Endothelial cell of umbilical vein (primary cell): ENCODE measurements around the gene MACO1. TPM values are rescaled to one million over a fixed set of nuclear protein-coding genes. Genes with fewer than 3 reads are reported as not detected.

Experiments used
- BruUV-seq: library from RNA; stranded (reverse); fragments of 400-500 nt; replicated peaks from 2 replicates; lab custom pipeline; 2021; lab: Mats Ljungman, UMichigan
- CTCF ChIA-PET: fragments of 300-600, 350-600 bp; sonication (Branson Sonifier 250); formaldehyde crosslinking; loops from one replicate; lab custom pipeline; 2021; ENCODE audit warnings: antibody characterized with exemption, inconsistent platforms; lab: Charles Lee
- POLR2A ChIA-PET: fragments of 300-600, 350-600 bp; sonication (Branson Sonifier 250); formaldehyde crosslinking; loops from one replicate; lab custom pipeline; 2021; ENCODE audit warnings: antibody characterized with exemption, inconsistent platforms; lab: Charles Lee
- DNase-seq: peaks from one replicate; pipeline ENCODE4 v3.0.0-alpha.2; 2011; ENCODE audit warnings: low read depth, low spot score
- FAIRE-seq: peaks from 2 replicates; lab custom pipeline; 2011; peaks lifted over from hg19 to GRCh38; lab: Jason Lieb, UNC
- H2AFZ ChIP-seq: 2 replicates; pipeline ENCODE4 v1.6.0; 2012; ENCODE audit warnings: low read depth, low read length, control low read depth, inconsistent platforms
- H3K27ac ChIP-seq: 2 replicates; pipeline ENCODE4 v1.5.1; 2011; ENCODE audit warnings: low read depth, mild to moderate bottlenecking, control low read depth, low read length, moderate library complexity; ENCODE audit not compliant: insufficient read depth
- H3K27me3 ChIP-seq, 2 experiments: 2 replicates each; pipeline versions ENCODE4 v1.6.0 to v1.6.1; 2011; ENCODE audit warnings: low read length in 2 of 2, mixed read lengths in 1 of 2; ENCODE audit not compliant: control insufficient read depth in 2 of 2, insufficient read depth in 2 of 2
- H3K36me3 ChIP-seq, 2 experiments: 2 replicates in 1 of 2; 3 replicates in 1 of 2; pipeline ENCODE4 v1.5.1; 2011; ENCODE audit warnings: low read length in 2 of 2, mild to moderate bottlenecking in 1 of 2, moderate library complexity in 1 of 2; ENCODE audit not compliant: control insufficient read depth in 2 of 2, insufficient read depth in 2 of 2; ENCODE audit errors: extremely low read depth in 1 of 2
- H3K4me1 ChIP-seq: 3 replicates; pipeline ENCODE4 v1.5.1; 2011; ENCODE audit warnings: mild to moderate bottlenecking, low read length; ENCODE audit not compliant: control insufficient read depth, insufficient read depth; ENCODE audit errors: extremely low read depth
- H3K4me2 ChIP-seq: 2 replicates; pipeline ENCODE4 v1.6.1; 2011; ENCODE audit warnings: low read length, control low read depth, mixed read lengths; ENCODE audit not compliant: insufficient read depth
- H3K4me3 ChIP-seq, 3 experiments: fragments of 200-600 bp in 1 of 3; sonication (generic), shearing (Covaris generic) in 1 of 3; replicated peaks in 1 of 3; 2 replicates each; pipeline ENCODE4 v1.5.1; 2011 to 2016; ENCODE audit warnings: control low read depth in 3 of 3, low read length in 3 of 3, mild to moderate bottlenecking in 2 of 3, inconsistent platforms in 1 of 3, low read depth in 1 of 3, moderate library complexity in 1 of 3; ENCODE audit not compliant: insufficient read depth in 1 of 3
- H3K79me2 ChIP-seq: 2 replicates; pipeline ENCODE4 v1.6.0; 2012; ENCODE audit warnings: low read length, inconsistent platforms; ENCODE audit not compliant: control insufficient read depth, insufficient read depth
- H3K9ac ChIP-seq: replicated peaks from 2 replicates; pipeline ENCODE3; 2011; ENCODE audit warnings: low read length, control low read depth; ENCODE audit not compliant: insufficient read depth; ENCODE audit errors: extremely low read depth
- H3K9me1 ChIP-seq: replicated peaks from 3 replicates; pipeline ENCODE4 v1.6.0; 2011; ENCODE audit warnings: mild to moderate bottlenecking, low read length; ENCODE audit not compliant: control insufficient read depth, insufficient read depth; ENCODE audit errors: extremely low read depth
- H3K9me3 ChIP-seq: replicated peaks from 2 replicates; pipeline ENCODE4 v1.5.1; 2012; ENCODE audit warnings: low read length, inconsistent platforms; ENCODE audit not compliant: control insufficient read depth, insufficient read depth
- H4K20me1 ChIP-seq: replicated peaks from 2 replicates; pipeline ENCODE3; 2011; ENCODE audit warnings: mild to moderate bottlenecking, low read length; ENCODE audit not compliant: control insufficient read depth, insufficient read depth; ENCODE audit errors: extremely low read depth
- CTCF ChIP-seq, 2 donors: IDR thresholded peaks; 1 replicate in 1 of 2; 2 replicates in 1 of 2; pipeline ENCODE4 v1.5.1; 2011; ENCODE audit warnings: low read length in 2 of 2, mild to moderate bottlenecking in 2 of 2, moderate library complexity in 2 of 2, control low read depth in 1 of 2, inconsistent platforms in 1 of 2, low read depth in 1 of 2; ENCODE audit not compliant: insufficient read depth in 1 of 2; ENCODE audit errors: extremely low read depth in 1 of 2
- EZH2 ChIP-seq: IDR thresholded peaks from 2 replicates; pipeline ENCODE4 v1.6.1; 2012; ENCODE audit warnings: borderline replicate concordance, low read depth, mild to moderate bottlenecking, moderate library complexity, low read length, inconsistent platforms; ENCODE audit not compliant: severe bottlenecking
- FOS ChIP-seq: IDR thresholded peaks from 2 replicates; pipeline ENCODE4 v1.6.1; 2011; ENCODE audit warnings: mild to moderate bottlenecking, low read length, moderate library complexity, borderline replicate concordance; ENCODE audit not compliant: insufficient read depth
- GATA2 ChIP-seq: IDR thresholded peaks from 2 replicates; pipeline ENCODE4 v1.7.0; 2011; ENCODE audit warnings: low read depth, mild to moderate bottlenecking, moderate library complexity, mixed read lengths, low read length; ENCODE audit not compliant: insufficient read length, insufficient read depth
- JUN ChIP-seq: IDR thresholded peaks from 2 replicates; pipeline ENCODE4 v1.6.1; 2011; ENCODE audit warnings: borderline replicate concordance, low read depth; ENCODE audit not compliant: insufficient read length, insufficient read depth
- MAX ChIP-seq: IDR thresholded peaks from 2 replicates; pipeline ENCODE4 v1.6.1; 2011; ENCODE audit not compliant: insufficient read depth, insufficient read length
- MYC ChIP-seq: IDR thresholded peaks from one replicate; pipeline ENCODE4 v1.6.1; 2011; ENCODE audit warnings: mild to moderate bottlenecking, low read depth, low read length
- POLR2A ChIP-seq: IDR thresholded peaks from 2 replicates; pipeline ENCODE4 v1.6.1; 2012; ENCODE audit warnings: low read depth, mild to moderate bottlenecking, control low read depth, low read length
- POLR2AphosphoS5 ChIP-seq: IDR thresholded peaks from 2 replicates; pipeline ENCODE4 v1.6.1; 2012; ENCODE audit warnings: low read depth, mild to moderate bottlenecking, control low read depth, low read length, moderate library complexity; ENCODE audit not compliant: insufficient read depth
- dilution Hi-C: fragments of 300-500 bp; cut with MboI; formaldehyde crosslinking; loops from one replicate; pipeline ENCODE4 v1.15.0; 2019; ENCODE audit warnings: low sequenced_read_pairs; ENCODE audit not compliant: extremely low pct_ligation_motif_present
- intact Hi-C: fragments of 100-400 bp; cut with micrococcal nuclease; formaldehyde crosslinking; loops from one replicate; pipeline ENCODE4 v1.10.0; 2022
- polyA plus RNA-seq, 4 experiments: library from polyadenylated mRNA; depleted of rRNA in 3 of 4; stranded (reverse) in 3 of 4; unstranded in 1 of 4; fragments of >200 nt; gene quantifications; 2 replicates each; pipeline versions ENCODE4 v1.2.1 to v1.2.3, GENCODE V29; 2011 to 2012; ENCODE audit warnings: missing spikeins in 1 of 4
- total RNA-seq: library from RNA; stranded (reverse); gene quantifications from 2 replicates; pipeline ENCODE4 v1.2.3, GENCODE V29; 2021

MACO1 gene
- total and polyA plus RNA-seq, 2 donors (not counting 3 experiments of a cell fraction or from before 2014, with no cell fraction given), result 7.7 to 24.4 TPM

- no peaks in the 10 kb centered on the region for H3K9me1 ChIP-seq
- peaks cover 30% of the 10 kb centered on the region for H3K79me2 ChIP-seq
- no peak overlapping the region for H3K4me2 ChIP-seq
- TF ChIP-seq CTCF (IDR thresholded peaks at IDR 0.05; ENCODE audit: extremely low read depth in 1 of 2, insufficient read depth in 1 of 2, low read depth in 1 of 2, low read length in 2 of 2), result no peak
- TF ChIP-seq POLR2AphosphoS5, result no peak
- TF ChIP-seq JUN, result no peak
- no peak for TF ChIP-seq EZH2
- TF ChIP-seq FOS, result no peak
- no peak for TF ChIP-seq MAX
- TF ChIP-seq MYC, result no peak
- TF ChIP-seq POLR2A, result no peak
- no peak for TF ChIP-seq GATA2
- H3K4me3 ChIP-seq, result no peak overlapping the region
- dilution Hi-C loops, result no loop called here
- no peaks in the 10 kb centered on the region for H4K20me1 ChIP-seq
- H3K27me3 ChIP-seq, result no peaks in the 10 kb centered on the region
- no peaks in the 10 kb centered on the region for H3K36me3 ChIP-seq
- ChIA-PET CTCF (interaction anchor here (1.0 kb wide), 2 partner anchors 17 to 105 kb away, joined by 3 to 4 read pairs; no protein-coding TSS in a partner anchor), POLR2A (no interaction called here)
- no peaks in the 10 kb centered on the region for H3K9me3 ChIP-seq
- no peak for DNase-seq
- no peak overlapping the region for H2AFZ ChIP-seq
- H3K9ac ChIP-seq, result no peak overlapping the region
- no peak overlapping the region for H3K27ac ChIP-seq
- FAIRE-seq, result no peak
- no TSS peak for BruUV-seq
- intact Hi-C loops, result no loop called here
- H3K4me1 ChIP-seq, result peaks cover 18% of the 10 kb centered on the region
These were observed 36.9 kb downstream of the MACO1 start for GRCh38 chr1:25467616-25468015.
